Astrocyte (in vitro differentiated cells and primary cell): ENCODE measurements around the gene DNAH3. TPM values are rescaled to one million over a fixed set of nuclear protein-coding genes. Genes with fewer than 3 reads are reported as not detected.

ENCODE experiments used
- DNase-seq: peaks from one replicate; pipeline ENCODE4 v3.0.0-alpha.2; 2010; ENCODE audit warnings: low read depth
- FAIRE-seq: peaks from 2 replicates; lab custom pipeline; 2011; peaks lifted over from hg19 to GRCh38; lab: Jason Lieb, UNC
- H2AFZ ChIP-seq: 2 replicates; pipeline ENCODE4 v1.6.0; 2012; ENCODE audit warnings: low read depth, low read length, inconsistent platforms
- H3K27ac ChIP-seq: 2 replicates; pipeline ENCODE4 v1.5.1; 2011; ENCODE audit warnings: low read depth, low read length, inconsistent platforms
- H3K27me3 ChIP-seq: 2 replicates; pipeline ENCODE4 v1.6.0; 2011; ENCODE audit warnings: low read length, inconsistent platforms; ENCODE audit not compliant: insufficient read depth
- H3K36me3 ChIP-seq: 2 replicates; pipeline ENCODE4 v1.5.1; 2011; ENCODE audit warnings: low read length, inconsistent platforms; ENCODE audit not compliant: insufficient read depth
- H3K4me1 ChIP-seq: 2 replicates; pipeline ENCODE4 v1.5.1; 2011; ENCODE audit warnings: low read length, inconsistent platforms; ENCODE audit not compliant: insufficient read depth
- H3K4me2 ChIP-seq: 2 replicates; pipeline ENCODE4 v1.6.0; 2012; ENCODE audit warnings: low read length, inconsistent platforms
- H3K4me3 ChIP-seq: 2 replicates; pipeline ENCODE4 v1.5.1; 2011; ENCODE audit warnings: low read depth, mild to moderate bottlenecking, low read length, inconsistent platforms; ENCODE audit not compliant: insufficient read depth
- H3K79me2 ChIP-seq: 2 replicates; pipeline ENCODE4 v1.6.0; 2012; ENCODE audit warnings: mild to moderate bottlenecking, low read length, inconsistent platforms; ENCODE audit not compliant: insufficient read depth
- H3K9ac ChIP-seq: 2 replicates; pipeline ENCODE4 v1.6.0; 2012; ENCODE audit warnings: mild to moderate bottlenecking, low read length, inconsistent platforms
- H3K9me3 ChIP-seq: 2 replicates; pipeline ENCODE4 v1.5.1; 2012; ENCODE audit warnings: low read depth, mild to moderate bottlenecking, low read length, inconsistent platforms; ENCODE audit not compliant: insufficient read depth
- H4K20me1 ChIP-seq: 2 replicates; pipeline ENCODE4 v1.6.0; 2012; ENCODE audit warnings: low read length, inconsistent platforms; ENCODE audit not compliant: insufficient read depth
- H3K27ac Mint-ChIP-seq: one replicate; pipeline ENCODE4 v1.8.0; 2021; ENCODE audit warnings: mild to moderate bottlenecking, mixed read lengths; ENCODE audit not compliant: unreplicated experiment
- H3K27me3 Mint-ChIP-seq: one replicate; pipeline ENCODE4 v1.8.0; 2021; ENCODE audit warnings: low read depth, mixed read lengths; ENCODE audit not compliant: unreplicated experiment
- H3K36me3 Mint-ChIP-seq: one replicate; pipeline ENCODE4 v1.8.0; 2021; ENCODE audit warnings: low read depth, mixed read lengths; ENCODE audit not compliant: unreplicated experiment
- H3K4me1 Mint-ChIP-seq: one replicate; pipeline ENCODE4 v1.8.0; 2021; ENCODE audit warnings: low read depth, mixed read lengths; ENCODE audit not compliant: unreplicated experiment
- H3K4me3 Mint-ChIP-seq: one replicate; pipeline ENCODE4 v1.8.0; 2021; ENCODE audit warnings: mild to moderate bottlenecking, moderate library complexity, mixed read lengths; ENCODE audit not compliant: unreplicated experiment
- H3K9me3 Mint-ChIP-seq: one replicate; pipeline ENCODE4 v1.8.0; 2021; ENCODE audit warnings: mild to moderate bottlenecking, mixed read lengths; ENCODE audit not compliant: unreplicated experiment
- CTCF ChIP-seq: IDR thresholded peaks from 2 replicates; pipeline ENCODE4 v1.5.1; 2011; ENCODE audit warnings: low read depth, mild to moderate bottlenecking, inconsistent platforms, low read length, moderate library complexity; ENCODE audit not compliant: insufficient read depth
- EZH2 ChIP-seq: IDR thresholded peaks from 2 replicates; pipeline ENCODE4 v1.6.1; 2012; ENCODE audit warnings: mild to moderate bottlenecking, low read length, inconsistent platforms; ENCODE audit not compliant: insufficient read depth
- total RNA-seq: library from RNA; stranded (reverse); gene quantifications from 2 replicates; pipeline ENCODE4 v1.2.1, GENCODE V29; 2021

The DNAH3 gene
- total RNA-seq, 1 donor from 2014 or later, result not detected

- Histone ChIP-seq H3K27ac (peak overlapping the region; percentile 100), H3K4me2 (peak overlapping the region; percentile 91), H3K36me3 (peaks cover 7% of the 10 kb centered on the region), H3K4me1 (peaks cover 65% of the 10 kb centered on the region), H3K79me2 (peaks cover 60% of the 10 kb centered on the region), H3K4me3 (peak overlapping the region; percentile 75), H4K20me1 (peaks cover 25% of the 10 kb centered on the region), H3K27me3 (no peaks in the 10 kb centered on the region), H3K9me3 (no peaks in the 10 kb centered on the region), H3K9ac (peak overlapping the region; percentile 95), H2AFZ (peak overlapping the region; percentile 75)
- peak overlapping the region; percentile 100 for H3K27ac Mint-ChIP-seq
- peaks cover 3% of the 10 kb centered on the region for H3K36me3 Mint-ChIP-seq
- no peaks in the 10 kb centered on the region for H3K9me3 Mint-ChIP-seq
- peak overlapping the region; percentile 99 for H3K4me3 Mint-ChIP-seq
- FAIRE-seq, result no peak
- H3K4me1 Mint-ChIP-seq, result peaks cover 69% of the 10 kb centered on the region
- TF ChIP-seq CTCF (no peak), EZH2 (no peak)
- H3K27me3 Mint-ChIP-seq, result no peaks in the 10 kb centered on the region
- peak; percentile 42 for DNase-seq
Measured at GRCh38 chr16:20901436-20902112, 249.1 kb downstream of the DNAH3 start.

- no peaks in the 10 kb centered on the region for H3K27me3 Mint-ChIP-seq
- peaks cover 3% of the 10 kb centered on the region for H3K36me3 Mint-ChIP-seq
- peaks cover 8% of the 10 kb centered on the region for H3K36me3 ChIP-seq
- peak overlapping the region; percentile 99 for H3K4me3 Mint-ChIP-seq
- H3K4me1 Mint-ChIP-seq, result peaks cover 65% of the 10 kb centered on the region
- no peaks in the 10 kb centered on the region for H3K9me3 ChIP-seq
- peaks cover 30% of the 10 kb centered on the region for H4K20me1 ChIP-seq
- peaks cover 65% of the 10 kb centered on the region for H3K79me2 ChIP-seq
- H3K27ac Mint-ChIP-seq, result peak overlapping the region; percentile 100
- peak overlapping the region; percentile 100 for H3K27ac ChIP-seq
- peak overlapping the region; percentile 75 for H2AFZ ChIP-seq
- FAIRE-seq (no peak), DNase-seq (no peak)
- peak overlapping the region; percentile 75 for H3K4me3 ChIP-seq
- peaks cover 60% of the 10 kb centered on the region for H3K4me1 ChIP-seq
- peak overlapping the region; percentile 91 for H3K4me2 ChIP-seq
- no peaks in the 10 kb centered on the region for H3K9me3 Mint-ChIP-seq
- H3K9ac ChIP-seq, result peak overlapping the region; percentile 95
- H3K27me3 ChIP-seq, result no peaks in the 10 kb centered on the region
- TF ChIP-seq EZH2 (no peak), CTCF (no peak)
Measured at GRCh38 chr16:20901068-20901435, 249.6 kb downstream of the DNAH3 start.
